Mammary epithelial cell (primary cell): Measurements from ENCODE around the gene PAMR1.

Experiments
- EZH2 ChIP-seq: IDR thresholded peaks from 2 replicates; pipeline ENCODE4 v1.6.1; 2012; ENCODE audit warnings: low read length, inconsistent platforms, borderline replicate concordance
- TF ChIP-seq, protein P1 (sequence below), 2 donors: IDR thresholded peaks in 1 of 2; conservative IDR thresholded peaks in 1 of 2; 2 replicates each; pipeline ENCODE4 v1.5.1; 2011 to 2012; ENCODE audit warnings: inconsistent platforms in 2 of 2, low read length in 2 of 2, mild to moderate bottlenecking in 2 of 2, control low read depth in 1 of 2, low read depth in 1 of 2; ENCODE audit not compliant: insufficient read depth in 1 of 2; ENCODE audit errors: extremely low read depth in 1 of 2

DNA sequence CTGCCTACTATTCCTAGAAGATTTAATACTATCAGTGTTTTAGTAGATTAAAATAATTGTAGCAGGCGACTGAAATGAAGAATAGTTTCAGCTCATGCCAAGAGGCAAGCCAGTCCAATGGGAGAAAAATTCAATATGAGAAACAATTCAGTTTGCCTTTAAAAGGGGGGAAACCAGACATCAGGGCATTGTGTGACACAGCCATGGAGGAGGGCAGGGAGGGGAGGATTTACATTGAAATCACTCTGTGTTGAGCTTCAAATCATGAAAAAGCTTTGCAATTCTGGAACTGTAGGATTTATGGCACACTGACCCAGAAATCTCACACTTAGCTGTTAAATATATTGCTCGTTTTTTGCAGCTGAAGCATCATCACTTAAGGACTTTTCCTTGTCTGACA, 110.6 kb downstream of the PAMR1 start:
- TF ChIP-seq, protein P1, sequence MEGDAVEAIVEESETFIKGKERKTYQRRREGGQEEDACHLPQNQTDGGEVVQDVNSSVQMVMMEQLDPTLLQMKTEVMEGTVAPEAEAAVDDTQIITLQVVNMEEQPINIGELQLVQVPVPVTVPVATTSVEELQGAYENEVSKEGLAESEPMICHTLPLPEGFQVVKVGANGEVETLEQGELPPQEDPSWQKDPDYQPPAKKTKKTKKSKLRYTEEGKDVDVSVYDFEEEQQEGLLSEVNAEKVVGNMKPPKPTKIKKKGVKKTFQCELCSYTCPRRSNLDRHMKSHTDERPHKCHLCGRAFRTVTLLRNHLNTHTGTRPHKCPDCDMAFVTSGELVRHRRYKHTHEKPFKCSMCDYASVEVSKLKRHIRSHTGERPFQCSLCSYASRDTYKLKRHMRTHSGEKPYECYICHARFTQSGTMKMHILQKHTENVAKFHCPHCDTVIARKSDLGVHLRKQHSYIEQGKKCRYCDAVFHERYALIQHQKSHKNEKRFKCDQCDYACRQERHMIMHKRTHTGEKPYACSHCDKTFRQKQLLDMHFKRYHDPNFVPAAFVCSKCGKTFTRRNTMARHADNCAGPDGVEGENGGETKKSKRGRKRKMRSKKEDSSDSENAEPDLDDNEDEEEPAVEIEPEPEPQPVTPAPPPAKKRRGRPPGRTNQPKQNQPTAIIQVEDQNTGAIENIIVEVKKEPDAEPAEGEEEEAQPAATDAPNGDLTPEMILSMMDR (conservative IDR thresholded peaks at IDR 0.05 in 1 of 2, IDR thresholded peaks at IDR 0.05 in 1 of 2; ENCODE audit: extremely low read depth in 1 of 2, insufficient read depth in 1 of 2, low read depth in 1 of 2, low read length in 2 of 2) = no peak
- TF ChIP-seq EZH2 = no peak
